Measurements from ENCODE around the gene KCNK6.

KCNK6 gene

GRCh38 chr19:38370299-38370698 is 50.7 kb downstream of the KCNK6 start:
- no peaks in the 10 kb centered on the region for H3K4me1 ChIP-seq (ENCODE audit: insufficient read depth, low read length)
- H3K27ac ChIP-seq (ENCODE audit: low read length), result no peak overlapping the region
- H3K9me3 ChIP-seq (ENCODE audit: insufficient read depth, low read depth, low read length), result no peaks in the 10 kb centered on the region
- peaks cover 10% of the 10 kb centered on the region; the same call in 1 of the 2 replicates for H3K27me3 ChIP-seq (ENCODE audit: insufficient read depth, low read length)
- H3K4me3 ChIP-seq (ENCODE audit: low read length), result no peak overlapping the region
- H3K9ac ChIP-seq (ENCODE audit: low read depth, low read length), result no peak overlapping the region
- no peaks in the 10 kb centered on the region for H3K36me3 ChIP-seq (ENCODE audit: insufficient read depth, low read depth, low read length)

- no peak overlapping the region for H3K27ac ChIP-seq (ENCODE audit: low read length)
- peaks cover 10% of the 10 kb centered on the region; the same call in 1 of the 2 replicates for H3K27me3 ChIP-seq (ENCODE audit: insufficient read depth, low read length)
- H3K9ac ChIP-seq (ENCODE audit: low read depth, low read length), result no peak overlapping the region
- H3K9me3 ChIP-seq (ENCODE audit: insufficient read depth, low read depth, low read length), result no peaks in the 10 kb centered on the region
- H3K4me1 ChIP-seq (ENCODE audit: insufficient read depth, low read length), result no peaks in the 10 kb centered on the region
- no peak overlapping the region for H3K4me3 ChIP-seq (ENCODE audit: low read length)
- H3K36me3 ChIP-seq (ENCODE audit: insufficient read depth, low read depth, low read length), result peaks cover under 1% of the 10 kb centered on the region; the same call in 1 of the 2 replicates
Measured at GRCh38 chr19:38371081-38371480, 51.4 kb downstream of the KCNK6 start.

GRCh38 chr19:38373907-38374331 is 54.3 kb downstream of the KCNK6 start:
- Histone ChIP-seq H3K4me1 (ENCODE audit: insufficient read depth, low read length) (no peaks in the 10 kb centered on the region), H3K9ac (ENCODE audit: low read depth, low read length) (peak overlapping the region; percentile 47; the same call in 1 of the 2 replicates), H3K4me3 (ENCODE audit: low read length) (peak overlapping the region; percentile 52), H3K9me3 (ENCODE audit: insufficient read depth, low read depth, low read length) (no peaks in the 10 kb centered on the region), H3K36me3 (ENCODE audit: insufficient read depth, low read depth, low read length) (peaks cover 15% of the 10 kb centered on the region; the same call in 1 of the 2 replicates), H3K27ac (ENCODE audit: low read length) (no peak overlapping the region), H3K27me3 (ENCODE audit: insufficient read depth, low read length) (peaks cover 10% of the 10 kb centered on the region; the same call in 1 of the 2 replicates)

- Histone ChIP-seq H3K4me3 (ENCODE audit: low read length) (peak within 1 kb of the TSS; percentile 96), H3K9me3 (ENCODE audit: insufficient read depth, low read depth, low read length) (no peaks in the 10 kb centered on the region), H3K9ac (ENCODE audit: low read depth, low read length) (peak within 1 kb of the TSS; percentile 96), H3K27me3 (ENCODE audit: insufficient read depth, low read length) (peaks cover 10% of the 10 kb centered on the region; the same call in 1 of the 2 replicates), H3K27ac (ENCODE audit: low read length) (peak within 1 kb of the TSS; percentile 68), H3K36me3 (ENCODE audit: insufficient read depth, low read depth, low read length) (peaks cover 21% of the 10 kb centered on the region), H3K4me1 (ENCODE audit: insufficient read depth, low read length) (no peaks in the 10 kb centered on the region)
Measured at GRCh38 chr19:38374332-38375097, 54.9 kb downstream of the KCNK6 start, which contains the start of gene PSMD8. PSMD8 (plus strand) TSS chr19:38374571; CDS start chr19:38374602, 31 bp downstream.

GRCh38 chr19:38375098-38375493 is 55.5 kb downstream of the KCNK6 start:
- Histone ChIP-seq H3K9ac (ENCODE audit: low read depth, low read length) (peak overlapping the region; percentile 96), H3K4me1 (ENCODE audit: insufficient read depth, low read length) (no peaks in the 10 kb centered on the region), H3K27ac (ENCODE audit: low read length) (peak overlapping the region; percentile 68), H3K36me3 (ENCODE audit: insufficient read depth, low read depth, low read length) (peaks cover 25% of the 10 kb centered on the region), H3K9me3 (ENCODE audit: insufficient read depth, low read depth, low read length) (no peaks in the 10 kb centered on the region), H3K27me3 (ENCODE audit: insufficient read depth, low read length) (0 out of 2 replicates have a peak, but pooled peaks cover 10% of the 10 kb centered on the region), H3K4me3 (ENCODE audit: low read length) (peak overlapping the region; percentile 96)

GRCh38 chr19:38375748-38376147 is 56.1 kb downstream of the KCNK6 start:
- Histone ChIP-seq H3K9me3 (ENCODE audit: insufficient read depth, low read depth, low read length) (no peaks in the 10 kb centered on the region), H3K36me3 (ENCODE audit: insufficient read depth, low read depth, low read length) (peaks cover 31% of the 10 kb centered on the region), H3K9ac (ENCODE audit: low read depth, low read length) (peak overlapping the region; percentile 96; the same call in 1 of the 2 replicates), H3K27ac (ENCODE audit: low read length) (no peak overlapping the region), H3K27me3 (ENCODE audit: insufficient read depth, low read length) (0 out of 2 replicates have a peak, but pooled peaks cover 10% of the 10 kb centered on the region), H3K4me3 (ENCODE audit: low read length) (peak overlapping the region; percentile 96), H3K4me1 (ENCODE audit: insufficient read depth, low read length) (no peaks in the 10 kb centered on the region)

GRCh38 chr19:38376576-38376975 is 56.9 kb downstream of the KCNK6 start:
- Histone ChIP-seq H3K27me3 (ENCODE audit: insufficient read depth, low read length) (0 out of 2 replicates have a peak, but pooled peaks cover 6% of the 10 kb centered on the region), H3K9ac (ENCODE audit: low read depth, low read length) (no peak overlapping the region), H3K4me1 (ENCODE audit: insufficient read depth, low read length) (no peaks in the 10 kb centered on the region), H3K4me3 (ENCODE audit: low read length) (no peak overlapping the region), H3K36me3 (ENCODE audit: insufficient read depth, low read depth, low read length) (peaks cover 40% of the 10 kb centered on the region), H3K27ac (ENCODE audit: low read length) (no peak overlapping the region), H3K9me3 (ENCODE audit: insufficient read depth, low read depth, low read length) (no peaks in the 10 kb centered on the region)

GRCh38 chr19:38377052-38377451 is 57.4 kb downstream of the KCNK6 start:
- Histone ChIP-seq H3K9me3 (ENCODE audit: insufficient read depth, low read depth, low read length) (no peaks in the 10 kb centered on the region), H3K4me3 (ENCODE audit: low read length) (no peak overlapping the region), H3K27me3 (ENCODE audit: insufficient read depth, low read length) (0 out of 2 replicates have a peak, but pooled peaks cover under 1% of the 10 kb centered on the region), H3K36me3 (ENCODE audit: insufficient read depth, low read depth, low read length) (peaks cover 44% of the 10 kb centered on the region), H3K4me1 (ENCODE audit: insufficient read depth, low read length) (no peaks in the 10 kb centered on the region), H3K27ac (ENCODE audit: low read length) (no peak overlapping the region), H3K9ac (ENCODE audit: low read depth, low read length) (no peak overlapping the region)

GRCh38 chr19:38378866-38379265 is 59.2 kb downstream of the KCNK6 start:
- H3K36me3 ChIP-seq (ENCODE audit: insufficient read depth, low read depth, low read length), result peaks cover 61% of the 10 kb centered on the region
- no peak overlapping the region for H3K9ac ChIP-seq (ENCODE audit: low read depth, low read length)
- no peaks in the 10 kb centered on the region for H3K27me3 ChIP-seq (ENCODE audit: insufficient read depth, low read length)
- H3K4me3 ChIP-seq (ENCODE audit: low read length), result no peak overlapping the region
- H3K27ac ChIP-seq (ENCODE audit: low read length), result no peak overlapping the region
- no peaks in the 10 kb centered on the region for H3K9me3 ChIP-seq (ENCODE audit: insufficient read depth, low read depth, low read length)
- no peaks in the 10 kb centered on the region for H3K4me1 ChIP-seq (ENCODE audit: insufficient read depth, low read length)

GRCh38 chr19:38381138-38381537 is 61.5 kb downstream of the KCNK6 start:
- H3K27ac ChIP-seq (ENCODE audit: low read length), result no peak overlapping the region
- H3K9ac ChIP-seq (ENCODE audit: low read depth, low read length), result no peak overlapping the region
- no peak overlapping the region for H3K4me3 ChIP-seq (ENCODE audit: low read length)
- no peaks in the 10 kb centered on the region for H3K9me3 ChIP-seq (ENCODE audit: insufficient read depth, low read depth, low read length)
- no peaks in the 10 kb centered on the region for H3K4me1 ChIP-seq (ENCODE audit: insufficient read depth, low read length)
- H3K27me3 ChIP-seq (ENCODE audit: insufficient read depth, low read length), result peaks cover 3% of the 10 kb centered on the region; the same call in 1 of the 2 replicates
- peaks cover 63% of the 10 kb centered on the region for H3K36me3 ChIP-seq (ENCODE audit: insufficient read depth, low read depth, low read length)

All from iPS-20b (cell line).